ENCODE results near the gene SLC16A11.

- TF ChIP-seq CTCF (IDR thresholded peaks at IDR 0.05; ENCODE audit: poor library complexity, severe bottlenecking) (no peak), RAD21 (conservative IDR thresholded peaks at IDR 0.05) (no peak), REST (IDR thresholded peaks at IDR 0.05; ENCODE audit: borderline replicate concordance) (no peak), SMC3 (conservative IDR thresholded peaks at IDR 0.05; ENCODE audit: poor library complexity) (no peak), EP300 (conservative IDR thresholded peaks at IDR 0.05; ENCODE audit: poor library complexity, severe bottlenecking) (no peak), EZH2 (IDR thresholded peaks at IDR 0.05; ENCODE audit: borderline replicate concordance, insufficient read depth, low read length, poor library complexity, severe bottlenecking) (no peak), POLR2AphosphoS5 (IDR thresholded peaks at IDR 0.05) (no peak), MXI1 (conservative IDR thresholded peaks at IDR 0.05; ENCODE audit: poor library complexity, severe bottlenecking) (no peak)
Measured at GRCh38 chr17:7002288-7003047, 41.4 kb downstream of the SLC16A11 start.
